ENCODE results near the gene ECSCR. TPM values are rescaled to one million over a fixed set of nuclear protein-coding genes. Genes with fewer than 3 reads are reported as not detected.

Gene ECSCR
- total RNA-seq, 4 donors from 2014 or later, result 10.0 to 25.4 (median 19.0) TPM

DNA sequence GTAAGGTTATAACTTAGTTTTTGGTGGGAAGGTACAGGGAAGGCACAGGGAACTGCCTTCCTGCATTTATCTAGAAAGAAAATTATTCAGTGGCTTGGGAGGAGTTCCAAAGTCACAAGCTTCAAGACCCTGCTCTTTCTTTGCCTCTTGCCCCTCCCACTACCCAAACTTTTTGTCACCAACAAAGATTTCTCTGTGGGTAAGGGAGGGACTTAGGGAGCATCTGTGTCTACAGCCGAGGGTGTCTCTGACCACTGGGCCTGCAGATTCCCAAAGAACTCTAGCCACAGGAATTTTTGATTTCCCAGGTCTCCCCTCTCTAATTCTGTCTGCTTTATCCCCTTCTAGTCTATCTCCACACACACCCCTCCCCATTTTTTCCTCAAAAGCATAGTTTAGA, 2.1 kb downstream of the ECSCR start:
- TF ChIP-seq CTCF (IDR thresholded peaks at IDR 0.05; ENCODE audit: low read depth), result no peak

DNA sequence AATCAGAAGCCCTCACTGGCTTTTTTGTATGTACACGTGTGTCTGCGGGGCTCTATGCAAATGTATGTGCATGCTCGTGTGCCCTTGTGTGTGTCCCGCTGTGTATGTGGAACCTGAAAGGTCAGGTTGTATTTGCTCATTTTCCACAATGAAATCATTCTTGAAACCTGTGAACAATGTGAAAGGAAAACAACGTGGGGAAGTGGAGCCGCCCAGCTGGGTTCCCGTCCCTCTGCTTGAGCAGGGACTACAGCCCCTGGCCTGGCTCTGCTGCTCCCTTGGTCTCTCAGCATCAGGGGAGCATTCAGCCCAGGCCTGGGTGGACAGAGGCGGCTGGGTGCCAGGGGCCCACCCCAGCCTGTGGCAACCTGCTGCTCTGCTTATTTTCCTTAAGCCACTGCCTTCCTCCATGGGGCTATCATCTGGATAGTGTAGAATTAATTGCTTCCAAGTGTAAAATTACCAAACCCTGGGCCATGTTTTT, 3.0 kb downstream of the ECSCR start:
- TF ChIP-seq CTCF (IDR thresholded peaks at IDR 0.05; ENCODE audit: low read depth), result no peak

- TF ChIP-seq CTCF (IDR thresholded peaks at IDR 0.05; ENCODE audit: low read depth), result no peak
Measured at GRCh38 chr5:139458580-139459407, 3.7 kb downstream of the ECSCR start.

DNA sequence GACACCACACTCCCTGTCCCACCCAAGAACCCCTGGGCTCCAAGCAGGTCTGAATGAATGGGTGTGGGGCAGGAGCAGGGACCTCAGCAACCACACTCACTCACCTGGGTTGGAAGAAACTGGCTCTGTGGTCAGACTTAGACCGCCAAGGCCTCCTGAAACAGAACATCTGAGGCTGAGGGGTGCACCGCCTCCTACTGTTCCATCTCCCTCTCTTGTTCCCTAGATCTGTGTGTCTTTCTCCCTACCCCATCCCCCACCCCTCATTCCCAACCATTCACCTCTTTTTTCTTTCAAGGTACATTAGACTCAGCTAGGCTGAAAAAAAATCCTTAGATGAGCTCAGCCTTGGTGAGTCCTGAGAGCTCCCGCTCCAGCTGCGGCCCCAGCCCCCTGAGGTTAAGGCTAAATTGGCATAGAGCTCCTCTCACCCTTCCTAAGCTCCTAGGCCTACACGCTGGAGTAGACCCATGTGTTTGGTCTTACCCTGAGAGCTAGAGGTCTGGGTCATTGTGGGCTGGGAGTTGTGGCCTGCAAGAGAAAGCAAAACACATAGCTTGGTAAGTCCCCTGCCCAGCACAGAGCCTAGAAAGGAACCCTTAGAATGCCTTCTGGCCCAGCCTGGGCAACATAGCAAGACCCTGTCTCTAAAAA, 4.8 kb downstream of the ECSCR start:
- no peak for TF ChIP-seq CTCF (IDR thresholded peaks at IDR 0.05; ENCODE audit: low read depth)

- no peak for TF ChIP-seq CTCF (IDR thresholded peaks at IDR 0.05; ENCODE audit: low read depth)
Measured at GRCh38 chr5:139457241-139457640, 5.3 kb downstream of the ECSCR start.

DNA sequence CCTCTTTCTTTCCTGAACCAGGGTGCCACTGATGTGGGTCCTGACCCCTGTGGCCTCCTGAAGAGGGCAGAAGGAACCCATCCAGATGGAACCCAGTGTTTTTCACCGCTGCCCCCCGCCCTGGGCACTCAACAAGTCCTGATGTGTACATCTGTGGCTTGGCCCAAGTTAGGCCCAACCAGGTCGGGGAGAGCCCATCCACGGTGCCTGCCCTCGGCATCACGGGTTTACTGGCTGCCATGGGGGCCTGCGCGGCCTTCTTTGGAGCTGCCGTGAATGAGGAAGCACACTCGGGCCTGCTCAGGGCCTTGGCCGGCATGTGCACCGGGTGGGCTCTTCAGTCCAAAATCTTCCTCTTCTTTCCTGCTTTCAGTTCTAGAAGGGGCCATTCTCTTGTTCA, 5.8 kb downstream of the ECSCR start:
- TF ChIP-seq CTCF (IDR thresholded peaks at IDR 0.05; ENCODE audit: low read depth), result no peak

DNA sequence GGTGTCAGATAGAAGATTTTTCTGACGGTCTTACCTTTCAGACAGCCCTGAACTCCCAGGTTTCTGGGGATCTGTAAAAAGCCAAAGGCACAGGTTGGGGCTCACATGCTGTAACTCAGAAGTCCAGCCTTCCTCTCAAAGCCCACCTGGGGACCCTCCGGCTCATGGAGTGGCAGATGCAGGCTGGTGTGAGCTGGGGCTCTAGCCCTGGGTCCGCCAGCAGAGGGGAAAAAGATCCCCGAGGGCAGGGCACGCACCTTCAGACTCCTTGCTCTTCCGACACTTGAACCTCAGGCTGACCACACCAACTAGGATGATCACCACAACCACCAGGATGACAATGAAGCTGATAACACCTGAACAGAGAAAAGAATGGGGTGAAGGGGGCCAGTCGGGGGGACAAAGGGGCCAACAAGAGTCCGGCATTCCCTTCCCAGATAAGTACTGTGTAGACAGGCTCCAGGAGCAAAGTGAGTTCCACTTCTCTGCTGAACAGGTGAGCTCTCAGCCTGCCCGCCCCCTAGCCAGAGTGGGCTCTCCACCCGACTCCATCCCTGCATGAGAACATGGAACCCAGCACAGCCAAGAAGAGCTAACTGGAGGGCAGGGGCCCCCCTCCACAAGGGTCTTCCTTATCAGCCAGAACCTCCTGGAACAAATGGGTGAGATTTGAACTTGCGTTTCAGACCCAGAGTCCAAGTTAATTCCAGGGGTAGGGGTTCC, 7.8 kb downstream of the ECSCR start:
- no peak for TF ChIP-seq CTCF (IDR thresholded peaks at IDR 0.05; ENCODE audit: low read depth)
